GM23338 (cell line): Measurements from ENCODE around the gene ACOX1.

Experiments used
- CREB1 ChIP-seq: fragments of 250-450 bp; sonication (Bioruptor Pico); IDR thresholded peaks from 2 replicates; pipeline ENCODE4 v1.5.0; 2020; ENCODE audit warnings: low read depth, mild to moderate bottlenecking, moderate library complexity
- NANOG ChIP-seq: IDR thresholded peaks from 2 replicates; pipeline ENCODE4 v1.6.1; 2016; ENCODE audit warnings: antibody characterized with exemption, borderline replicate concordance
- POLR2AphosphoS5 ChIP-seq: IDR thresholded peaks from 2 replicates; pipeline ENCODE4 v1.6.1; 2016; ENCODE audit warnings: antibody characterized with exemption, low read depth
- TF ChIP-seq, protein P1 (sequence below), 2 experiments: fragments of 200-600 bp in 1 of 2; sonication (generic) in 1 of 2; conservative IDR thresholded peaks; 2 replicates each; pipeline versions ENCODE4 v1.5.1 to v1.6.1; 2016 to 2017; ENCODE audit warnings: antibody characterized with exemption in 2 of 2, low read depth in 2 of 2, mild to moderate bottlenecking in 2 of 2, moderate library complexity in 1 of 2

DNA sequence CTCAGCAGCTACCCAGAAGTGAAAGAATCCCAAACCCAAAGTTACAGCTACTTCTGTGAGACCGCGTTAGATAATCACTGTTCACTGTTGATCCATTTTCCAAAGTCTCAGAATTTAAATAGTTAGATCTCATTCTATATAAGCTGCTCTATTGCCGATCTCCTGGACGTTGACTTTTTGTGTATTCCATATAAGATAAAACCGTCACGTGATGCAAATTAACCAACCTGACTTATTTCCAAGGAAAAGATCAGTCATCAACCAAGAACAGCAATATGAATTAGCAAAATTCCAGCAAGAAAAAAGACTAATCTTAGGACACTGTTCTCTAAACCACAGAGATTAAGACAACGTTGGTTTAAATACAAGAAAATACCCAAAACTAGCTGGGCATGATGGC lies 8.3 kb downstream of the ACOX1 start:
- TF ChIP-seq NANOG (no peak), POLR2AphosphoS5 (no peak), CREB1 (CRISPR knock-in tag) (no peak)
- TF ChIP-seq, protein P1, sequence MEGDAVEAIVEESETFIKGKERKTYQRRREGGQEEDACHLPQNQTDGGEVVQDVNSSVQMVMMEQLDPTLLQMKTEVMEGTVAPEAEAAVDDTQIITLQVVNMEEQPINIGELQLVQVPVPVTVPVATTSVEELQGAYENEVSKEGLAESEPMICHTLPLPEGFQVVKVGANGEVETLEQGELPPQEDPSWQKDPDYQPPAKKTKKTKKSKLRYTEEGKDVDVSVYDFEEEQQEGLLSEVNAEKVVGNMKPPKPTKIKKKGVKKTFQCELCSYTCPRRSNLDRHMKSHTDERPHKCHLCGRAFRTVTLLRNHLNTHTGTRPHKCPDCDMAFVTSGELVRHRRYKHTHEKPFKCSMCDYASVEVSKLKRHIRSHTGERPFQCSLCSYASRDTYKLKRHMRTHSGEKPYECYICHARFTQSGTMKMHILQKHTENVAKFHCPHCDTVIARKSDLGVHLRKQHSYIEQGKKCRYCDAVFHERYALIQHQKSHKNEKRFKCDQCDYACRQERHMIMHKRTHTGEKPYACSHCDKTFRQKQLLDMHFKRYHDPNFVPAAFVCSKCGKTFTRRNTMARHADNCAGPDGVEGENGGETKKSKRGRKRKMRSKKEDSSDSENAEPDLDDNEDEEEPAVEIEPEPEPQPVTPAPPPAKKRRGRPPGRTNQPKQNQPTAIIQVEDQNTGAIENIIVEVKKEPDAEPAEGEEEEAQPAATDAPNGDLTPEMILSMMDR (conservative IDR thresholded peaks at IDR 0.05; ENCODE audit: low read depth in 2 of 2) = no peak
